Nephron (organoid): ENCODE measurements around the gene WDFY1.

ENCODE experiments used
- H3K27ac Mint-ChIP-seq, 3 experiments: 2 replicates each; pipeline ENCODE4 v1.8.0; 2020; ENCODE audit warnings: mixed read lengths in 3 of 3, mild to moderate bottlenecking in 2 of 3, moderate library complexity in 1 of 3
- H3K27me3 Mint-ChIP-seq: 2 replicates; pipeline ENCODE4 v1.8.0; 2021; ENCODE audit warnings: low read depth, mild to moderate bottlenecking, moderate library complexity, mixed read lengths
- H3K36me3 Mint-ChIP-seq: 2 replicates; pipeline ENCODE4 v1.8.0; 2020; ENCODE audit warnings: low read depth, mixed read lengths
- H3K4me1 Mint-ChIP-seq: 2 replicates; pipeline ENCODE4 v1.8.0; 2020; ENCODE audit warnings: mixed read lengths
- H3K4me3 Mint-ChIP-seq, 3 experiments: 2 replicates each; pipeline ENCODE4 v1.8.0; 2020; ENCODE audit warnings: mild to moderate bottlenecking in 3 of 3, mixed read lengths in 3 of 3, moderate library complexity in 2 of 3
- H3K9me3 Mint-ChIP-seq: 2 replicates; pipeline ENCODE4 v1.8.0; 2020; ENCODE audit warnings: mixed read lengths
- TF ChIP-seq, protein P1 (sequence below), 3 experiments: fragments of 200-600 bp; sonication (generic); IDR thresholded peaks; one replicate each; pipeline ENCODE4 v1.5.0; 2021; ENCODE audit warnings: antibody characterized with exemption in 3 of 3; ENCODE audit not compliant: unreplicated experiment in 3 of 3

Gene WDFY1

DNA sequence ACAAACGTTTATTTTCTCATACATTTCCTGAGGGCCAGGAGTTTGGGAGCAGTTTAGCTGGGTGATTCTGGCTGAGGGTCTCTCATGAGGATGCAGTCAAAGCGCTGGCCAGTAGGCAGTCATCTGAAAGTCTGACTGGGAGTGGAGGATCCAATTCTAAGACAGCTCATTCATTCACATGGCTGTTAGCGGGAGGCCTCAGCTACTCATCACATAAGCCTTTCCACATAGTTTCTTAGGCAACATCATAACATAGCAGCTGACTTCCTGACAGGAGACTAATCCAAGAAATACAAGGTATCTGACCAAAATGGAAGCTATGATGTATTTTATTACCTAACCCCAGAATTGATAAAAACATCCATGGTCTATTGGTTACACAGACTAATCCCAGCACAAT is 9.3 kb upstream of the WDFY1 start:
- Mint-ChIP-seq H3K4me3 (no peak overlapping the region), H3K36me3 (no peaks in the 10 kb centered on the region), H3K27ac (peak overlapping the region in 2 of 3 experiments; percentile 11 to 60), H3K27me3 (peaks cover 4% of the 10 kb centered on the region), H3K9me3 (no peaks in the 10 kb centered on the region), H3K4me1 (peaks cover 51% of the 10 kb centered on the region)
- TF ChIP-seq, protein P1, sequence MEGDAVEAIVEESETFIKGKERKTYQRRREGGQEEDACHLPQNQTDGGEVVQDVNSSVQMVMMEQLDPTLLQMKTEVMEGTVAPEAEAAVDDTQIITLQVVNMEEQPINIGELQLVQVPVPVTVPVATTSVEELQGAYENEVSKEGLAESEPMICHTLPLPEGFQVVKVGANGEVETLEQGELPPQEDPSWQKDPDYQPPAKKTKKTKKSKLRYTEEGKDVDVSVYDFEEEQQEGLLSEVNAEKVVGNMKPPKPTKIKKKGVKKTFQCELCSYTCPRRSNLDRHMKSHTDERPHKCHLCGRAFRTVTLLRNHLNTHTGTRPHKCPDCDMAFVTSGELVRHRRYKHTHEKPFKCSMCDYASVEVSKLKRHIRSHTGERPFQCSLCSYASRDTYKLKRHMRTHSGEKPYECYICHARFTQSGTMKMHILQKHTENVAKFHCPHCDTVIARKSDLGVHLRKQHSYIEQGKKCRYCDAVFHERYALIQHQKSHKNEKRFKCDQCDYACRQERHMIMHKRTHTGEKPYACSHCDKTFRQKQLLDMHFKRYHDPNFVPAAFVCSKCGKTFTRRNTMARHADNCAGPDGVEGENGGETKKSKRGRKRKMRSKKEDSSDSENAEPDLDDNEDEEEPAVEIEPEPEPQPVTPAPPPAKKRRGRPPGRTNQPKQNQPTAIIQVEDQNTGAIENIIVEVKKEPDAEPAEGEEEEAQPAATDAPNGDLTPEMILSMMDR (IDR thresholded peaks at IDR 0.05; ENCODE audit: unreplicated experiment in 3 of 3), result no peak

DNA sequence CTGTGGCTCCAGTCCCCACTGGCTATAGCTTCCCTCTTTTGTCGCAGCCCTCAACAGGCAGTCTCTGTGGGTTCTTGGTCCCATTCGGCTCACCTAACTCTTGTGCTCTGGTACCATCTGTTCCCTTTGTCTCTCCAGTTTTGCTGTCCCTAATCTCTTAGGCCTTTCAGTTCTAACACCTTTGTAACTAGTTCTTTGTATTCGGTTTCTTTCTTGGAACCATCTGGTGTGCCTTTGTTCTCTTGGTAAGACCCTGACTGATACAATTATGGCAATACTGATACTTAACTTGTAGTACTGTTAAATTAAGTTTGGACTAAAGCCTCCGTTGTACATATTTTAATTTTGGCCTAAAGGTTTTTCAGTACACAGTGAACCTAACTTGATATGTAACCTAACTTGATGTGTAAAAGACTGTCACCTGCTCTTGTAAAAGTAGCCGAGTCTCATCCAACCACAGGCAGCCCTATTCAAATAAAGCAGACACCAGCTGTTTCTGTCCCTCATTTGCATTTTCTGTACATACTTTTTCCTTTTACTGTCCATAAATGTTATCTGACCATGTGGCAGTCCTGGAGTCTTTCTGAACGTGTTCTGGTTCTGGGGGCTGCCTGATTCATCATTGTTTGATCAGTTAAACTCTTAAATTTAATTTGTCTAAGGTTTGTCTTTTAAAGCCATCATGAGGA is 7.3 kb upstream of the WDFY1 start:
- H3K4me3 Mint-ChIP-seq, result no peak overlapping the region
- H3K9me3 Mint-ChIP-seq, result no peaks in the 10 kb centered on the region
- H3K27ac Mint-ChIP-seq, result peak overlapping the region; percentile 1 to 62 (median 59)
- no peaks in the 10 kb centered on the region for H3K36me3 Mint-ChIP-seq
- TF ChIP-seq, protein P1 (IDR thresholded peaks at IDR 0.05; ENCODE audit: unreplicated experiment in 3 of 3), result no peak
- H3K27me3 Mint-ChIP-seq, result peaks cover 4% of the 10 kb centered on the region
- peaks cover 38% of the 10 kb centered on the region for H3K4me1 Mint-ChIP-seq

DNA sequence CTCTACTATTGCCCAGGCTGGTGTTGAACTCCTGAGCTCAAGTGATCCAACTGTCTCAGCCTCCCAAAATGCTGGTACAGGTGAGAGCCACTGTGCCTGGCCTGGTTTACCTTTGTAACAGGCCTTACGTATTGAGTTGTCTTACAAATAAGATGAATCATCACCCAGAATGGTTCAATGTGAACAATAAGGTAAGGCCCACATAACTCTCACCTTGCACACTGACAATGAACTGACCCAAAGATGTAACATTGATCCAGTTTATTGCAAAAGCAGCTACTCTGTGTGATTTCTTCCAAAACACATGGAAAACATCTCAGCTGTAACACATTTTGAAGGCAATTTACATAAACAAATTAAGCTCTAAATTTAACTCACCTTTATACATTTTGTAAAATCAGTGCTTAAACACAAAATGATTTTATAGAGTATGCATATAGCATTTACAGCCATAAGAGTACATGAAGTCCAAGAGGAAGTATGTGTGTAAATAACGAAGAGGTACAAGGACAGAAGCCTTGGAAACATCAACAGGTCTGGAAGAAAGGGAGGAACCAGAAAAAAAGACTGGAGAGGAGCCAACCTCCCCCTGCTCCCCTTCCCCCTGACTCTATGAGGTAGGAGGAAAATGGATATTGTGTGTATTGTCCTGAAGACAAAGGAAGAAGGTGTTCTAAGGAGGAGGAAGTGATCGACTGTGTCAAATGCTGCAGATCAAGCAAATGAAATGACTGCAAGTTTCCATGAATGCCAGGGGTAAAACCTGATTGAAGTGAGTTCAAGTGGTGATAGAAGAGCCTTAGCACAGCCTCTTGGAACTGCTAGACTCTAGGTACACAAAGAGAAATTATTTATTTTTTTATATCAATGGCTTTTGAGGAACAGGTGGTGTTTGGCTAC is 5.6 kb upstream of the WDFY1 start:
- Mint-ChIP-seq H3K4me1 (peaks cover 43% of the 10 kb centered on the region), H3K36me3 (no peaks in the 10 kb centered on the region), H3K9me3 (no peaks in the 10 kb centered on the region), H3K4me3 (peak overlapping the region in 1 of 3 experiments; percentile 8), H3K27ac (peak overlapping the region in 2 of 3 experiments; percentile 6 to 8), H3K27me3 (no peaks in the 10 kb centered on the region)
- TF ChIP-seq, protein P1 (IDR thresholded peaks at IDR 0.05; ENCODE audit: unreplicated experiment in 3 of 3), result no peak

DNA sequence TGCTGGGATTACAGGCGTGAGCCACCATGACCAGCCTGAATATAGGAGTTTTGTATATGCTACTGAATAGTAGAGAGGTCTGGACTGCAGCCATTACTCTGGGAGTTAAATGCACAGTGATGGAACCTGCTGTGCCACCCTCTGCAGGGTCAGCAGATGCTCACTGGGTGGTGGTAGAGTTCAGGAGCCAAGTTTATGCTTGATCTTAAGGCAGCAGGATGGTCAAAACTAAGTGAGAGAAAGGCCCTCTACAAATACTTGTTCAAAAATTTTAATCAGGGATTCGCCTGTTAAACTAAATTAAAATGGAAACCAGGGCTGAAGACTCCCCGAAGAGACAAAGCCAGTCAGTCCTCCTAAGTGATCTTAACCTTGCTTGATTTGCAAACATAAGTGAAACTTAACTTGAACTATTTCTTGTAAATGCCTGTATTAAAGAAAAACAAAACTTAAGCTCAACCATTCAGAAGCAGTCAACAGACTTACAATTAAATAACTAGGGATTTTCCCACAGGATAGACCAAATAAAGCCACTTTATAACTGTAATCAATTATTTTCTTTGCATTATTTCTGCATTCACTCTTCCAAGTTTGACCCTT is 4.2 kb upstream of the WDFY1 start:
- peaks cover 47% of the 10 kb centered on the region for H3K4me1 Mint-ChIP-seq
- H3K36me3 Mint-ChIP-seq, result no peaks in the 10 kb centered on the region
- TF ChIP-seq, protein P1 (IDR thresholded peaks at IDR 0.05; ENCODE audit: unreplicated experiment in 3 of 3), result no peak
- H3K27ac Mint-ChIP-seq, result peak overlapping the region in 1 of 3 experiments; percentile 33
- no peaks in the 10 kb centered on the region for H3K9me3 Mint-ChIP-seq
- H3K27me3 Mint-ChIP-seq, result no peaks in the 10 kb centered on the region
- H3K4me3 Mint-ChIP-seq, result no peak overlapping the region

GRCh38 chr2:223947711-223948205 is 2.6 kb upstream of the WDFY1 start:
- peak overlapping the region; percentile 45 to 65 (median 46) for H3K27ac Mint-ChIP-seq
- no peaks in the 10 kb centered on the region for H3K9me3 Mint-ChIP-seq
- H3K36me3 Mint-ChIP-seq, result peaks cover 5% of the 10 kb centered on the region
- H3K4me3 Mint-ChIP-seq, result peak overlapping the region in 2 of 3 experiments; percentile 17 to 35
- TF ChIP-seq, protein P1 (IDR thresholded peaks at IDR 0.05; ENCODE audit: unreplicated experiment in 3 of 3), result no peak
- no peaks in the 10 kb centered on the region for H3K27me3 Mint-ChIP-seq
- peaks cover 45% of the 10 kb centered on the region for H3K4me1 Mint-ChIP-seq
